DND-41 (cell line): ENCODE measurements around the gene GSTT2B.
"Not testable (repeated sequence)": the region's sequence is repeated elsewhere in the genome, so short reads cannot be mapped to it uniquely, and the experiment has no call there.

Experiments used
- EZH2 ChIP-seq: IDR thresholded peaks from 3 replicates; pipeline ENCODE4 v1.6.1; 2012; ENCODE audit warnings: borderline replicate concordance, low read depth, mild to moderate bottlenecking, moderate library complexity, low read length, inconsistent platforms; ENCODE audit not compliant: severe bottlenecking
- TF ChIP-seq, protein P1 (sequence below): IDR thresholded peaks from 2 replicates; pipeline ENCODE4 v1.5.1; 2012; ENCODE audit warnings: borderline replicate concordance, low read length, moderate library complexity, mild to moderate bottlenecking; ENCODE audit not compliant: poor library complexity, severe bottlenecking; ENCODE audit errors: extremely low read depth

DNA sequence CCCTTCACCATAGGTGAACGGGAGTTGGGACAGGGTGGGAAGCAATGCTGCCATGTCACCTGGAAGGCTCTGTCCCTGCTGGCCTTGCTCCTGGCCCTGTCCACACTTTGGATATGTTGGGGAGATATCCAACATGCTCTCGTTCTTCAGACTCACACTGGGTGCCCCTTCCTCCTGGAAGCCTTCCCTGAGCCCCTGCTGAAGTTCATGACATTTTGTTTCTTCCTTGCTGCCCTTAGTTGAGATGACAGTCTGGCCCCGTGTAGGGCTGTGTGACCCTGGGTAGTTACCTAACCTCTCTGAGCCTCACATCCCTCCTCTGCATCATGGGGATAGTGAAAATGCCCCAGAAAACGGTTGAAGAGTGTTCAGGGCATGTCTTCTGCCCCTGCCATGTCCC, 7.5 kb downstream of the GSTT2B start:
- TF ChIP-seq, protein P1, sequence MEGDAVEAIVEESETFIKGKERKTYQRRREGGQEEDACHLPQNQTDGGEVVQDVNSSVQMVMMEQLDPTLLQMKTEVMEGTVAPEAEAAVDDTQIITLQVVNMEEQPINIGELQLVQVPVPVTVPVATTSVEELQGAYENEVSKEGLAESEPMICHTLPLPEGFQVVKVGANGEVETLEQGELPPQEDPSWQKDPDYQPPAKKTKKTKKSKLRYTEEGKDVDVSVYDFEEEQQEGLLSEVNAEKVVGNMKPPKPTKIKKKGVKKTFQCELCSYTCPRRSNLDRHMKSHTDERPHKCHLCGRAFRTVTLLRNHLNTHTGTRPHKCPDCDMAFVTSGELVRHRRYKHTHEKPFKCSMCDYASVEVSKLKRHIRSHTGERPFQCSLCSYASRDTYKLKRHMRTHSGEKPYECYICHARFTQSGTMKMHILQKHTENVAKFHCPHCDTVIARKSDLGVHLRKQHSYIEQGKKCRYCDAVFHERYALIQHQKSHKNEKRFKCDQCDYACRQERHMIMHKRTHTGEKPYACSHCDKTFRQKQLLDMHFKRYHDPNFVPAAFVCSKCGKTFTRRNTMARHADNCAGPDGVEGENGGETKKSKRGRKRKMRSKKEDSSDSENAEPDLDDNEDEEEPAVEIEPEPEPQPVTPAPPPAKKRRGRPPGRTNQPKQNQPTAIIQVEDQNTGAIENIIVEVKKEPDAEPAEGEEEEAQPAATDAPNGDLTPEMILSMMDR: not testable (repeated sequence)
- TF ChIP-seq EZH2: not testable (repeated sequence)
